ENCODE results near the gene ADPRHL1.

- no peak for TF ChIP-seq EZH2phosphoT487 (IDR thresholded peaks at IDR 0.05; ENCODE audit: borderline replicate concordance, low read length)
- no peak for TF ChIP-seq CTCF (IDR thresholded peaks at IDR 0.05; ENCODE audit: low read depth, low read length, poor library complexity, severe bottlenecking)
These were observed 46.8 kb downstream of the ADPRHL1 start for GRCh38 chr13:113406321-113407102.
